IPS-NIHi11 (cell line): ENCODE measurements around the gene THOP1.
"Not testable (repeated sequence)": the region's sequence is repeated elsewhere in the genome, so short reads cannot be mapped to it uniquely, and the experiment has no call there.

Experiments
- DNase-seq: peaks from one replicate; pipeline ENCODE4 v3.0.0; 2012; ENCODE audit warnings: mixed read lengths, low spot score

Gene THOP1

DNA sequence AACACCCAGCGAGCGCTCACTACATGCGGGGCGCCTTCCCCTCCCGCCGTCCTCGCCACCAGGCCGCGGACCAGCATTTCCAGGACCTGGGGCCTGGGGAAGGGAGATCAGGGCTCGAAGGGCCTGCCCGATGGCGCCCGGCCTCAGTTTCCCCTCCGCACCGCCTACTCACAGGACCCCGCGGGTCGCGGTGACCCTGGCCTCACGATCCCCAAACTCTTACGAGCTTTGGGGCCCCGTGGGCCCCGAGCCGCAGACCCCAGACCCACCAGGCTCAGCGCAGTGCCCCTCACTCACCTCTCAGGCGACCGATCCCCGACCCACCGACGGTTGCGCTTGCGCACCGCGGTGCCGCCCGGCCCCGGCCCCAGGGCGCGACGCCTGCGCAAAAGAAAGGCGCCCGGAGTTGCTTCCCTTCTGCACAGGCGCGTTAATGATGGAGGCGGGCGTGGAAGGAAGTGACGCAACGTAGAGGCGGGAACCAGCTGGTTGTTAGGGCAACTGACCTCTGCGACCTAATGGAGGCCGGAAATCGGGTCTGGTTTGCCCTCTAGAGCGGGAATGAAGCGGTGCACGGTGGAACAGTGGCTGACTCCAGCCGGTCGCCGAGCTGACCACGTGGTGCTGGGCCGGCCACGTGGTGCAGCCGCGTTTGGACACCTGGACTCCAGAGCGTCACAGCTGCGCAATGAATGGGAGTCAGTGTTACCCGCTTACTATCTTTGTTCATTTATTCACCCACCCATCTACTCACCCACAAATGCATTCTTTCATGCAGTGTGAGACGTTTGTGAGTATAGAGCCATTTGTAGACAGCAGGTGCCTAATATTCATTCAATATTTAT is 2.1 kb upstream of the THOP1 start, which contains the start of gene SGTA:
Gene SGTA, minus strand, starts transcription at position 338 of the 845 bp plus-strand sequence. CDS start 14,205 bp downstream, outside the sequence.
- peak; percentile 99 for DNase-seq

DNA sequence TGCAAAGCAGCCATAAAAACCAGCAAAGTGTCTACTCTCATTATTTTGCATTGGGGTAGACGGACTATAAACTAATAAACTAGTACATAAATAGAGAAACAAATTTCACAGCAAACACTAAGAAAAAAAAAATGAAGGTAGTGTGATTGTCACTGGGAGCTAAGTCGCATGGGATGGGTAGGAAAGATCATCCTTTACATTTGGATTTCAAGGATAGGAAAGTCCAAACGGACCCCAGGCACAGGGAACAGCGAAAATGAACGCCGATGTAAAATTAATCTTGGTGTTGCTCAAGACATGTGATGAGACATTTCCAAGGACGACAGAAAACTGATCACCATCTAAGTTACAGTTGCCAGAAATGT is 1.5 kb upstream of the THOP1 start:
- no peak for DNase-seq

DNA sequence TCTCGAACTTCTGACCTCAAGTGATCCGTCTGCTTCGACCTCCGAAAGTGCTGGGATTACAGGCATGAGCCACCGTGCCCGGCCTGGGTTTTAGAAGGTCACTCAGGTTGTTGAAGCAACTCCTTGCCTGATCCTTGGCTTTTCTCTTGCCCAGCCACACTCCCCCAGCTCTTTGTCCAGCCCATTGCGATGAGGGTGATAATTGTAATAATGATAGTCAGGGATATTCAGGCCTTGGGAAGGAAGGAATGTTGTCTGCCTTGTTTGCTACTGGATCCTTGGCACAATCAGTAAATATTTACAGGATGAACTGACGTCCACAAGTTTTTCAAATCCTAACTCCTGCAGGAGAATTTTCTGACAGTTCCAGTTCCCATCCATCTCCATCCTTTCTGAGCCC is 1.8 kb downstream of the THOP1 start:
- DNase-seq = no peak

DNA sequence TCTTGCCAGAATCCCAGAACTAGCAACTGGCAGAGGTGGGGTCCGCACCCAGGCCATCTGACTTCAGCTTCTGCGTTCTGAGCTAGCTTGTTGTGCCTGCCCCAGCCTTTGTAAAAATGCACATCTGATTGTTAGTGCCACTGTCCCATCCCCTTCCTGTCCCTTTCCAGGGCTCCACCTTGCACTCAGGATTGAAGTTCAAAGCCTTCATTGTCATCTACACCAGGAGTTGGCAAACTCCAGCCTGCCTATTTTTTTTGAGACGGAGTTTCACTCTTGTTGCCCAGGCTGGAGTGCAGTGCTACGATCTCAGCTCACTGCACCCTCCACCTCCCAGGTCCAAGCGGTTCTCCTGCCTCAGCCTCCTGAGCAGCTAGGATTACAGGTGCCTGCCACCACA is 2.9 kb downstream of the THOP1 start:
- no peak for DNase-seq

DNA sequence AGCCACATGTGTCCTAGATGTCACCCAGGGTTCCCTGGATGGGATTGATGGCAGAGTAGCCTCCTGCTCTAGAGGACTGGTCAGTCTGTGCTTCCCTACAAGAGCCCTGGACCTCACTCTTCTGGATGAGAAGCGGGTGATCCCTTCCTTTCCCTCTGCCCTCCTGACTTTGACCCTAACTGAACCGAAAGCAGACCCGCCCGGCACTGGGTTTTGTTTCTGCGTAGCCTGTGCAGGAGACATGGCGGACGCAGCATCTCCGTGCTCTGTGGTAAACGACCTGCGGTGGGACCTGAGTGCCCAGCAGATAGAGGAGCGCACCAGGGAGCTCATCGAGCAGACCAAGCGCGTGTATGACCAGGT is 4.9 kb downstream of the THOP1 start:
- no peak for DNase-seq

DNA sequence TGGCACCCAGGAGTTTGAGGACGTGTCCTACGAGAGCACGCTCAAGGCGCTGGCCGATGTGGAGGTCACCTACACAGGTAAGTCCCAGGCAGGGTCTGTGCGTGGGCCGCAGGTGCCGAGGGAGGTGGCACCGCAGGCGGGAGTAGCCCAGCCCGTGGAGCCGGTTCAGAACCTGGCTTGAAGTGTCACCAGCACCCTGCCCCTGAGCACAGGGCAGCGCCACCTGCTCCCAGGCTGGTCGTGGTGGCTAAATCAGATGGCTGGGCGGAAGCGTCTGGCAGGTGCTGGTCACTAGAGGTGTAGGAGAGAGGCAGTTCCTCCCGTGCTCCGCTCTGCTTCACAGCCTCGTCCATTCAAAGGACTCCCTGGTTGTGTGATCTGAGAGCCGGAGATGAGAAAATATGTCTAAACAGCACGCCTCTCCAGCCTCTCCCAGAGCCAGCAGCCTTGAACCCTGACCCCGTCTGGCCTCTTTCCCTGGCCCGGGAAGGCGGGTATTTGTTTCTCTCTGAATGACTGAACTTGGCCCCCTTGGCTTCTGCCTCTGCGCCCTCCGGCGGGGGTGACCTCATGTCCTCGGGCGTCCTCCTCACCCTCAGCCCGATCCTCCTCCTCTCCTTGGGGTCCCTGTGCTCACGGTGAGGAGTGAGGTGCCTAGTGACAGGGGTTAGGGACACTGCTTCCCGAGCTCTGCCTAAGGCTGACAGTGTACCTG is 5.4 kb downstream of the THOP1 start:
- DNase-seq = no peak

DNA sequence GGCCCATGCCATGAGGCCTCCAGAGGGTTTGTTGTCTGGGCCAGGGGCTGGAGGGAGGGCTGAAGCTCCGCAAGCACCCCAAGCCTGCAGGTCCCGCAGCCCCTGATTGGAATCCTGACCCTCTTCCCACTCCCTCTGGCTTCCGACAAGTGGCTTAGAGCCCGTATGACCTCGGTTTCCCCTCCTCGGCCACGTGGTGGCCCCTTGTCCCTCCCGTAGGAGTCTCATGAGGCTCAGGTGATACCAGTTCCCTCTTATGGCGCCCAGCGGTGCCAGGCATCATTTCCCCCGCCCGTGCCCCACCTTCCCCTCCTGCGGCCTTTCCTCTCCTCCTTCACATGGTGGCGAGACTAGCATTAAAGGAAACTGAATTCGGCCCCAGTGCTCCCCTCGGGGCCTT is 6.1 kb downstream of the THOP1 start:
- no peak for DNase-seq

DNA sequence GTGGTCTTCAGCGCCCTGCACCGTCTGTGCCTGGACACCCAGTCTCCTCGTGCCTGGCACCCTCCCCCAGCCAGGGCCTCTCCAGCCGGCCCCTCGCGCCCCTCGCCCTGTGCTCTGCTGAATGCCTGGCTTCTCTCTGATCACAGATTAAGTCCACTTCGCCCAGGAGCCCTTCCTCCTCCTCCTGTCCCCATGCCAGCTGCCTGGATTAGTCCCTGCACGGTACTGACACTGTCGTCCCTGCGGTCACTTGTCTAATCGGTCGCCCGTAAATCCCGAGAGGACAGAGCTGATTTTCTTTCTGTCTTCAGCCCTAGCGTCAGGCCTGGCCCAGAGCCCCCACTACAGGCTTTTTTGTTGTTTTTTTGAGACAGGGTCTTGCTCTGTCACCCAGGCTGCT is 6.6 kb downstream of the THOP1 start:
- DNase-seq = no peak

DNA sequence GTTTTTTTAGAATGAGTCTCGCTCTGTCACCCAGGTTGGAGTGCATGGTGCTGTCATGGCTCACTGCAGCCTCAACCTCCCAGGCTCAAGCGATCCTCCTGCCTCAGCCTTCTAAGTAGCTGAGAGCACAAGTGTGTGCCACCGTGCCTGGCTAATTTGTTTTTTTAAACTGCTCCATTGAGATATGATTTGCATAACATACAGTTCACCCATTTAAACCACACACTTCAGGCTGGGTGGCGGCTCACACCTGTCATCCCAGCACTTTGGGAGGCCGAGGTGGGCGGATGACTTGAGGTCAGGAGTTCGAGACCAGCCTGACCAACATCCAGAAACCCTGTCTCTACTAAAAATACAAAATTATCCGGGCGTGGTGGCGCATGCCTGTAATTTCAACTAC is 7.4 kb downstream of the THOP1 start:
- DNase-seq = not testable (repeated sequence)

DNA sequence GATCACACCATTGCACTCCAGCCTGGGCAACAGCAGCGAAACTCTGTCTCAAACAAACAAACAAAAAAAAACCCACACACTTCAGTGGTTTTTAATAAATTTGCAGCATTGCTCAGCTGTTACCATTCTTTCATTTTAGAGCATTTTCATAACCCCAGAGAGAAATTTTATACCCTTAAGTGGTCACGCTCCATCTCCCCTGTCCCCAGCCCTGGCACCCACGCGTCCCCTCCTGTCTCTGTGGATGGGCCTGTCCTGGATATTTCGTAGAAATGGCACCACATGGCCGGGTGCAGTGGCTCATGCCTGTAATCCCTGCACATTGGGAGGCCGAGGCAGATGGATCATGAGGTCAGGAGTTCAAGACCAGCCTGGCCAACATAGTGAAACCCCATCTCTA is 7.8 kb downstream of the THOP1 start:
- no peak for DNase-seq

DNA sequence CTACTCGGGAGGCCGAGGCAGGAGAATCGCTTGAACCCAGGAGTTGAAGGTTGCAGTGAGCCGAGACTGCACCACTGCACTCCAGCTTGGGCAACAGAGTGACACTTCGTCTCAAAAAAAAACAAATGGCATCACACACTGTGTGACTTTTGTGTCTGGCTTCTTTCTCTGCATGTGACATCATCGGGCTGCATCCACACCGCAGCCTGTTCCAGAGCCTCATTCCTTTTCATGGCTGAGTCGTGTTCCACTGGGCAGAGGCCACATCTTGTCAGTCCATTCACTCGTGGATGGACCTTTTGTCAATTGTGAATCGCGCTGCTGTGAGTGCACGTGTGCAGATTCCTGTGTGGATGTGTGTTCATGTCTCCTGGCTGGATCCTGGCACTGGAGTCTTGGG is 8.3 kb downstream of the THOP1 start:
- DNase-seq = no peak

DNA sequence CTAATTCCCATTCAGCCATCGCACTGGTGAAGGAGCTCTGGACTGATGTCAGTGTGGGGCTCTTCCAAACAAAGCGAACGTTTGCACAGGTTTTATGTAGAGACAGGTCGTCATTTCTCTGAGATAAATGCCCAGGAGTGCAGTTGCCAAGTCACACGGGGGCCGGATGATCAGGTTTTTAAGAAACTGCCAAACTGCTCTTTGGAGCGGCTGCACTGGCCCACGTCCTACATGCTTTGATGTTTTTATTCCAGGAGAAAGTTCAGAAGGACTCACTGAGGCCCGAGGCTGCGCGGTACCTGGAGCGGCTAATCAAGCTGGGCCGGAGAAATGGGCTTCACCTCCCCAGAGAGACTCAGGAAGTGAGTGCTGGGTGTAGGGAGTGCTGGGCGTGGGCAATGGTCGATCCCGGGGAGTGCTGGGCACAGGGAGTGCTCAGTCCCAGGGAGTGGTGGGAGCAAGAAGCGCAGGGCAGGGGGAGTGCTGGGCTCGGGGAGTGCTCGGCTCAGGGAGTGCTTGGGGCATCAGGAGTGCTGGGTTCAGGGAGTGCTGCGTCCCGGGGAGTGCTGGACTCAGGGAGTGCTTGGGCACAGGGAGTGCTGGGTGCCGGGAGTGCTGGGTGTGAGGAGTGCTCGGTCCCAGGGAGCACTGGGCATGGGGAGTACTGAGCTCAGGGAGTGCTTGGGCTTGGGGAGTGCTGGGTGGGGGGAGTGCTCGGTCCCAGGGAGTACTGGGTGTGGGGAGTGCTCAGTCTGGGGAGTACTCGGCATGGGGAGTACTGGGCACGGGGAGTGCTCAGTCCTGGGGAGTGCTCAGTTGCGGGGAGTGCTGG is 10.7 kb downstream of the THOP1 start:
- peak; percentile 18 for DNase-seq

DNA sequence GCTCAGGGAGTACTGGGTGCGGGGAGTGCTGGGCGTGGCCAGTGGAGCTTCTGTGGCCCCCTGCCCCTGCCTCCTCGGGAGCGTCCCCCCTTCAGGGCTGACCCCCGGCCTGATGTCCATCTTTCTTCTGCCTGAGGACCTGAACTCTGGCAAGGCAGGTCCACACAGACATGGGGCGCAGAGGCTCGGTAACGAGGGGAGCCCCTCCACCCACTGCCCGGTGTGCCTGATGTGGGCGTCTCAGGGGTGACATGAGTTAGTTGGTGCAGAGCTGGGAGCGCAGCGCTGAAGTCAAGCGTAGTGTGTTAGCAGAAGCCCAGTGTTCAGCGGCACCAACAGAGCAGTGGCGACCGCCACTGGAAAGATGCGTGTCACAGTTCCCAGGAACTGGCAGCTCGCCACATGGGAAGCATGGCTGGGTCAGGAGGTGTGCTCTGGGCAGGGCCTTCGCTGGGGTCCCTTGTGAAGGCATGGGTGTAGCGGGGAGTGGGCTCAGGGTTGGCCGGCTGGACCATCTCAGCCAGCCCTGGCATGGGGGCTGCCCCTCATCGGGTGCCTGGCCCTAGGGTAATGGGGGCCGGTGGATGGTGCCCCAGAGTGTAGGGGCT is 11.5 kb downstream of the THOP1 start:
- DNase-seq = no peak

DNA sequence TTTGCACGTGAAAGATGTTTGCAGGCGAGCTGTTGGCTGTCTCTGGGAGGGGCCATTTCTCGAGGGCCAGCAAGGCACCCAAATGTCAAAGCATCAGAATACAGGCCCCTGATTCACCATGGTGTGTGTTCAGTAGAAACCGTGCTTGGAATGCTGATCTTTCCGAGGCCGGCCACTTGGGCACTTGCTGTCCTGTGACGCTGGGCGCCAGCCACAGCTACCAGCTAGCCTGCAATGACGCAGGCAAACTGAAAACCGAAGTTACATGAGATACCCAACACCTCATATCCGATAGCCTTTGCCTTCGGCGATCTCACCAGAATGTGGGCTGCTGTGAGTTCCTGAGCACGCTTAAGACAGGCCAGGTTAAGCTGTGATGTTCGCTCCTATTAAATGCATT is 12.0 kb downstream of the THOP1 start:
- no peak for DNase-seq

DNA sequence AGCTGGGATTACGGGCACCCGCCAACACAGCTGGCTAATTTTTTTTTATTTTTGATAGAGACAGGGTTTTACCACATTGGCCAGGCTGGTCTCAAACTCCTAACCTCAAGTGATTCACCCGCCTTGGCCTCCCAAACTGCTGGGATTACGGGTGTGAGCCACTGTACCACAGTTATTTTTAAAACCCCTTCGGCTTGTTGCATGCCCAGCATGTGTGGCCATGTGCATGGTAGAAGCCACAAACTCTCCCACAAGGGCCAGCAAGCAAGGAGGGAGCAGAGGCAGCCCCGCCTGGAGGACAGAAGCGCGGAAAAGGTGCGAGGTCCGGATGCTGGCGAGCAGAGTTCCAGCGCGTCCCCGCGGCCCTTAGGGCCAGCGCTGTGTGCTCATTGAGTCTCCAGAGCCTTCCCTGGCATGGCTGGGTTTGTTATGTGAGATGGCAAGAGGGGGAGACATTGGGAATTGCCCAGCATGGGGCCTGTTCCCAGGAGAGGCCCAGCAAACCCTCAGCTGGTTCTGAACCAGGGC is 12.9 kb downstream of the THOP1 start:
- no peak for DNase-seq

DNA sequence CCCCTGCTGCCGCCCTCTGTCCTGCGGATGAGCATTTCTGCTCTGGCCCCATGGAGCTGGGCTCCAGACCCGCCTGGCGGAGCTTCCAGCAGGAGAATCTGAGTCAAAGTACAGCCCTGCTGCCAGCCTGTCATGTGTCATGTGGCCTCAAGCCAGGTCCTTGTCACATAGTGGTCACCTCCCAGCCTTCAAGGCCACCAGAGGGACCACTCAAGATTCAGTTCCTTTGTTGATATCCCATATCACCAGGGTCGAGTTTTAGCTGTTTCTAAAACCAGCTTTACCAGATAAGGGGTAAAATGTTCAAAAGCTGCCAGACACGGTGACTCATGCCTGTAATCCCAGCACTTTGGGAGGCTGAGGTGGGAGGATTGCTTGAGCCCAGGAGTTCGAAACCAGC is 13.4 kb downstream of the THOP1 start:
- DNase-seq = no peak

DNA sequence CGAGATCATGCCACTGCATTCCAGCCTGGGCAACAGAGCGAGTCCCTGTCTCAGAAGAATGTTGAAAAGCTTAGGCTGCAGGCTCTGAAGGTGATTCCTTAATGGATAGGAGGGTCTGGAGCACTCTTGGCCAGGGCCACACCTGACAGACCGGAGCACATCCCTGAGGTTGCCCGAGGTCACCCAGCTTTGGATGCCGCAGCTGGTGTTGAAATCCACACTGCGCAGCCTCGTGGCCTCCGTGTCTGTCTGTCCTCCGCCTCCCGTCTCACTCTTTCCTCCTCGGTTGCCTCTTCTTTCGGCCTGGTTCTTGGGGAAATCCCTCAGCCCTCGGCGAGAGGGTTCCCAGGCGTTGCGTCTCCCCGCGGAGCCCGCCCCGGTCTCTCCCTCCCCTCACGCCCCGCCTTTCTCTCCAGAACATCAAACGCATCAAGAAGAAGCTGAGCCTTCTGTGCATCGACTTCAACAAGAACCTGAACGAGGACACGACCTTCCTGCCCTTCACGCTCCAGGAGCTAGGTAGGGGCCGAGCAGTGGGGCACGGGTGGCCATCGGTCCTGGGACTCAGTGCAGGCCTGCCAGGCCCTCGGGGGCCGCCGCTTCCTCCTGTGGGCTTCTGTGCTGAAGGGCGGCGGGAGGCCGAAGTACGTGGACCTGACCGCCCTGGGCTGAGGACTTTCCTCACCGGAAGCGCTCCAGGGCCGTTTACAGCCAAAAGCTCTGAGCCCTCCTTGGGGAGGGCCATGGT is 14.1 kb downstream of the THOP1 start:
- DNase-seq = no peak

DNA sequence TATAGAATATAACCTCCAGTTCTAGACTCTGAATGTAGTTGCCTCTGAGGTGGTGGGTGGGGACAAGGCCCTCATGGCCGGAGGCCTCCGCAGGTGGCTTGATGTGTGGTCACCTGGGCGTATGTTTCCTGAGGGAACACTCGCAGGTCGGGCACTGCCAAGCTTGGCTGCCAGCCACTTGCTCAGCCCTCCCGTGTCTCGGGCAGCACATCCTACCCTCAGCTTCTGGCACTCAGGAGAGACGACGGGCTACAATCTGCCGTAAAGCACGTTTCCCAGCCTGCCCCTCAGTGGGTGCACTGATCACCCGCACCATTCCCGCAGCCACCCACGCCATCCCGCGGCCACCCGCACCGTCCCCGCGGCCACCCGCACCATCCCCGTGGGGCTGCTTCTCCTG is 15.2 kb downstream of the THOP1 start:
- DNase-seq = peak; percentile 23

DNA sequence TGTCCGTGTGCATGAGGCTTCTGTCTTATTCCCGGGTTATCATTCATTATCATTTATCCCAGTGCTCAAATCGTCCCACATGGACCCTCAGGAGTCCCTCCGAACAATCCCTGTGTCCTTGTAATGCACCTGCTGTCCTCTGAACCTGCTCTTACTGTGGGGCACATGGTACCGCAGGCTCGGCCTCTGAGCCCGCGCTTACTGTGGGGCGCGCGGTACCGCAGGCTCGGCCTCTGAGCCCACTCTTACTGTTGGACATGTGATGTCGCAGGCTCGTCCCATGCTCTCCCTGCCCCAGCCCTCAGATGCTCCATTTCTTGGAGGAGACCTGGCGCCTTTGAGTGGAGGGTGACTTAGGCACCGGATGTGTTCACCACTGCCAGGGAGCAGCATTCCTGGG is 17.5 kb downstream of the THOP1 start:
- DNase-seq = no peak

DNA sequence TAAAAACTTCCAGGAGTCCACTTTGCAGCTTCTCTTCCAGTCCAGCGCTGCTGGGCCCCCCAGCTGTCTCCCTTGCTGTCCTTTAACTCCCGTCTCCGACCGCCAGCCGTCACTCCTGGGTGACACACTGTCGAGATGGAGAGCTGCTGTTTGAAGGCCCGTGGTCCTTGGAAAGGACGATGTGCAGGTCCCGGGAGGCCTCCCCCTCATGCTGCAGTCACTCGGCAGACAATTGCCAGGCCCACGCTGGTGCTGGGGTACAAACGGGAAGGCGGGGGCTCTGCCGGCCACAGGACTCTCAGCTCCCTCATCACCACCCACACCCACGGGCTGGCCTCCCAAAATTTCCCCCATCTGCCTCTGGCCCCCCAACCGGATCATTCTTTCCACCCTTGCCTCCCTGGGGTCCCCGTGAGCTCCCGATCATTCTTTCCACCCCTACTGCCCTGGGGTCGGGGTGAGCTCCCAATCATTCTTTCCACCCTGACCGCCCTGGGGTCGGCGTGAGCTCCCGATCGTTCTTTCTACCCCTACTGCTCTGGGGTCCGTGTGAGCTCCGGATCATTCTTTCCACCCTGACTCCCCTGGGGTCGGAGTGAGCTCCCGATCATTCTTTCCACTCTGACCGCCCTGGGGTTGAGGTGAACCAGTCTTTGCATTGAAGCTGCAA is 18.3 kb downstream of the THOP1 start:
- peak; percentile 14 for DNase-seq
